GM12878 (cell line): Measurements from ENCODE around the gene PNISR. TPM values are rescaled to one million over a fixed set of nuclear protein-coding genes. Genes with fewer than 3 reads are reported as not detected.

ENCODE experiments used
- ATAC-seq: fragments of 200-7000 bp; cut with Tn5 transposase; 3 replicates; pipeline ENCODE4 v1.9.1; 2020; ENCODE audit warnings: mild to moderate bottlenecking, moderate library complexity
- BruUV-seq: library from RNA; stranded (reverse); fragments of 400-500 nt; replicated peaks from 2 replicates; lab custom pipeline; 2021; lab: Mats Ljungman, UMichigan
- CTCF ChIA-PET: fragments of 300-600 bp; sonication (Branson Sonifier 250); formaldehyde crosslinking; extraction: SDS; loops from one replicate; lab custom pipeline; 2021; ENCODE audit warnings: inconsistent platforms; lab: Yijun Ruan, JAX
- POLR2A ChIA-PET: fragments of 350-600 bp; formaldehyde crosslinking; extraction: SDS; loops from one replicate; lab custom pipeline; 2021; ENCODE audit warnings: inconsistent platforms; lab: Charles Lee
- RAD21 ChIA-PET: fragments of 300-600 bp; sonication (Branson Sonifier 250); formaldehyde crosslinking; loops from one replicate; lab custom pipeline; 2023; ENCODE audit warnings: antibody characterized with exemption; ENCODE audit not compliant: unreplicated experiment; lab: Charles Lee
- SMC1A ChIA-PET: fragments of 300-600 bp; sonication (Branson Sonifier 250); formaldehyde crosslinking; loops from one replicate; lab custom pipeline; 2023; ENCODE audit not compliant: unreplicated experiment, uncharacterized antibody; lab: Charles Lee
- DNase-seq: peaks from one replicate; pipeline ENCODE4 v3.0.0-alpha.2; 2011; ENCODE audit warnings: low read depth, low spot score
- FAIRE-seq: peaks from 3 replicates; lab custom pipeline; 2011; peaks lifted over from hg19 to GRCh38; lab: Jason Lieb, UNC
- H2AFZ ChIP-seq: 2 replicates; pipeline ENCODE4 v1.6.0; 2011; ENCODE audit warnings: low read depth, low read length, control low read depth; ENCODE audit not compliant: control insufficient read depth
- H3K27ac ChIP-seq: 2 replicates; pipeline ENCODE4 v1.5.1; 2011; ENCODE audit warnings: control low read depth; ENCODE audit not compliant: control insufficient read depth, insufficient read depth
- H3K27me3 ChIP-seq, 2 experiments: replicated peaks in 1 of 2; 2 replicates each; pipeline versions ENCODE4 v1.6.0 to v1.6.1; 2011; ENCODE audit warnings: low read length in 1 of 2; ENCODE audit not compliant: control insufficient read depth in 2 of 2, insufficient read depth in 2 of 2
- H3K36me3 ChIP-seq, 2 experiments: 2 replicates each; pipeline ENCODE4 v1.5.1; 2011; ENCODE audit warnings: low read length in 1 of 2; ENCODE audit not compliant: control insufficient read depth in 2 of 2, insufficient read depth in 2 of 2
- H3K4me1 ChIP-seq: 2 replicates; pipeline ENCODE4 v1.6.1; 2011; ENCODE audit warnings: mild to moderate bottlenecking, low read length, moderate library complexity, mixed read lengths; ENCODE audit not compliant: control insufficient read depth, insufficient read depth
- H3K4me2 ChIP-seq: 2 replicates; pipeline ENCODE4 v1.6.0; 2011; ENCODE audit warnings: control low read depth; ENCODE audit not compliant: control insufficient read depth, insufficient read depth
- H3K4me3 ChIP-seq: fragments of 200-600 bp; sonication (generic); 2 replicates; pipeline ENCODE4 v1.5.1; 2016
- H3K79me2 ChIP-seq: 2 replicates; pipeline ENCODE4 v1.6.0; 2011; ENCODE audit warnings: low read length; ENCODE audit not compliant: control insufficient read depth, insufficient read depth
- H3K9ac ChIP-seq: 2 replicates; pipeline ENCODE4 v1.8.0; 2011; ENCODE audit warnings: low read length, control low read depth, mixed read lengths; ENCODE audit not compliant: control insufficient read depth, insufficient read depth
- H3K9me3 ChIP-seq: replicated peaks from 3 replicates; pipeline ENCODE4 v1.5.1; 2011; ENCODE audit warnings: mild to moderate bottlenecking, low read length; ENCODE audit not compliant: control insufficient read depth, insufficient read depth
- H4K20me1 ChIP-seq: 2 replicates; pipeline ENCODE4 v1.6.0; 2011; ENCODE audit not compliant: control insufficient read depth, insufficient read depth
- BACH1 ChIP-seq: fragments of 450-650 bp; IDR thresholded peaks from 2 replicates; pipeline ENCODE4 v1.6.1; 2017; ENCODE audit warnings: mild to moderate bottlenecking, borderline replicate concordance
- RAD51 ChIP-seq: fragments of 450-650 bp; IDR thresholded peaks from 2 replicates; pipeline ENCODE4 v1.6.1; 2016; ENCODE audit warnings: moderate library complexity, mild to moderate bottlenecking, inconsistent platforms
- SP1 ChIP-seq: IDR thresholded peaks from one replicate; pipeline ENCODE4 v1.6.1; 2011; ENCODE audit warnings: low read depth, low read length
- SREBF2 ChIP-seq: IDR thresholded peaks from 2 replicates; pipeline ENCODE4 v1.6.1; 2012; ENCODE audit warnings: mild to moderate bottlenecking, low read length
- TARDBP ChIP-seq: IDR thresholded peaks from 2 replicates; pipeline ENCODE4 v1.6.1; 2016; ENCODE audit warnings: borderline replicate concordance
- TCF7 ChIP-seq: IDR thresholded peaks from 2 replicates; pipeline ENCODE4 v1.6.1; 2014; ENCODE audit warnings: antibody characterized with exemption, borderline replicate concordance
- YY1 ChIP-seq: IDR thresholded peaks from 2 replicates; pipeline ENCODE4 v1.6.1; 2011; ENCODE audit warnings: low read depth, mild to moderate bottlenecking, low read length
- ZBTB4 ChIP-seq: fragments of 450-650 bp; formaldehyde crosslinking; IDR thresholded peaks from 2 replicates; pipeline ENCODE4 v1.4.0; 2022; ENCODE audit warnings: mild to moderate bottlenecking, moderate library complexity
- ZBTB40 ChIP-seq: fragments of 450-650 bp; IDR thresholded peaks from 2 replicates; pipeline ENCODE4 v1.6.1; 2016; ENCODE audit warnings: mild to moderate bottlenecking, moderate library complexity, borderline replicate concordance
- ZNF687 ChIP-seq: fragments of 450-650 bp; IDR thresholded peaks from 2 replicates; pipeline ENCODE4 v1.6.1; 2017; ENCODE audit warnings: mild to moderate bottlenecking, moderate library complexity
- WGBS: methylation state at CpG from one replicate; pipeline ENCODE4 v1.1.6; 2016; ENCODE audit warnings: low lambda C conversion rate; ENCODE audit not compliant: insufficient replicate concordance, insufficient coverage; ENCODE audit errors: missing lambda C conversion rate; 5-methylcytosine and 5-hydroxymethylcytosine counted together
- in situ Hi-C: fragments of 300-500 bp; cut with MboI; formaldehyde crosslinking; loops from 9 replicates; pipeline ENCODE4 v1.14.3; 2018; ENCODE audit warnings: mixed read lengths
- intact Hi-C: fragments of 100-400 bp; cut with micrococcal nuclease; formaldehyde crosslinking; loops from one replicate; pipeline ENCODE4 v1.14.2; 2022; ENCODE audit not compliant: unreplicated experiment
- polyA plus RNA-seq, 11 experiments: library from polyadenylated mRNA; depleted of rRNA in 4 of 11; unstranded in 6 of 11; stranded (reverse) in 5 of 11; fragments of >200 nt; fragmentation: Nextera tagmentation in 4 of 11; fragmentation: Illumina TruSeq in 1 of 11; extraction: Ambion mirVana in 4 of 11; extraction: Trizol in 1 of 11; gene quantifications; 1 replicate in 1 of 11; 2 replicates in 10 of 11; pipeline versions ENCODE4 v1.2.1 to v1.2.3, GENCODE V29; 2011 to 2016; ENCODE audit warnings: inconsistent platforms in 2 of 11, missing spikeins in 2 of 11, low read depth in 1 of 11
- total RNA-seq, 4 experiments: library from RNA; depleted of rRNA in 3 of 4; stranded (reverse); fragments of >200 nt in 3 of 4; fragmentation: Illumina TruSeq in 1 of 4; extraction: Trizol in 1 of 4; gene quantifications; 2 replicates each; pipeline versions ENCODE4 v1.2.1 to v1.2.3, GENCODE V29; 2013 to 2021

PNISR gene
- total and polyA plus RNA-seq, 10 of the 15 experiments (the other 5 are each of a cell fraction or from before 2014, with no cell fraction given), result 79.1 to 180 (median 105) TPM

- H3K27ac ChIP-seq, result no peak overlapping the region
- in situ Hi-C loops, result no loop called here
- H3K4me3 ChIP-seq, result no peak overlapping the region; the same call in 1 of the 2 replicates
- peaks cover 0 to 7% of the 10 kb centered on the region in 2 experiments; a peak in 2 of 4 replicates for H3K36me3 ChIP-seq
- H3K4me2 ChIP-seq, result peak overlapping the region; percentile 79
- SMC1A ChIA-PET, result interaction anchor here (0.9 to 1.9 kb wide), 4 partner anchors 10 to 88 kb away, joined by 3 to 5 read pairs (median 3); no protein-coding TSS in a partner anchor
- no peaks in the 10 kb centered on the region for H3K27me3 ChIP-seq
- peaks cover 19% of the 10 kb centered on the region for H3K4me1 ChIP-seq
- H2AFZ ChIP-seq, result no peak overlapping the region
- intact Hi-C loops, result no loop called here
- no peak for FAIRE-seq
- DNase-seq, result no peak
- no peaks in the 10 kb centered on the region for H3K9me3 ChIP-seq
- H3K79me2 ChIP-seq, result peaks cover 85% of the 10 kb centered on the region
- POLR2A ChIA-PET, result interaction anchor here (2.1 kb wide), 2 partner anchors 8 to 29 kb away, joined by 6 to 7 read pairs; partner anchors contain the start of gene COQ3
- no peak overlapping the region for H3K9ac ChIP-seq
- CTCF ChIA-PET, result interaction anchor here (0.6 to 1.4 kb wide), 3 partner anchors 88 to 1061 kb away, joined by 3 to 8 read pairs (median 6); no protein-coding TSS in a partner anchor
- RAD21 ChIA-PET, result no interaction called here
- ATAC-seq, result no peak
- 83% methylated on average over 6 of the region's 6 CpGs for WGBS
- BruUV-seq, result no TSS peak
- H4K20me1 ChIP-seq, result no peaks in the 10 kb centered on the region
- TF ChIP-seq ZBTB40, result no peak
- no peak for TF ChIP-seq ZBTB4 (CRISPR knock-in tag)
- TF ChIP-seq SREBF2, result no peak
- no peak for TF ChIP-seq RAD51
- TF ChIP-seq YY1, result no peak
- no peak for TF ChIP-seq TCF7
- no peak for TF ChIP-seq ZNF687
- TF ChIP-seq SP1, result no peak
- no peak for TF ChIP-seq TARDBP
- TF ChIP-seq BACH1, result no peak
Measured at GRCh38 chr6:99422912-99423311, 2.2 kb downstream of the PNISR start.
